Adrenal gland (tissue), 12 donors: ENCODE results near the gene P2RY8. TPM values are rescaled to one million over a fixed set of nuclear protein-coding genes. Genes with fewer than 3 reads are reported as not detected.
A peak's percentile ranks its signal among the peaks of the same experiment; 100 is the strongest.

ENCODE experiments used
- DNase-seq, 7 donors: peaks; one replicate each; pipeline ENCODE4 v3.0.0-alpha.2; 2019 to 2020
- H3K27ac ChIP-seq, 5 donors: fragments of 200-600 bp; sonication (generic) in 4 of 5; 1 replicate in 3 of 5; 2 replicates in 2 of 5; pipeline versions ENCODE4 v1.5.1 to v1.8.0; 2016 to 2020; ENCODE audit warnings: mild to moderate bottlenecking in 1 of 5
- H3K27me3 ChIP-seq: fragments of 200-600 bp; 2 replicates; pipeline ENCODE4 v1.8.0; 2021
- H3K36me3 ChIP-seq, 2 donors: fragments of 200-600 bp; replicated peaks in 1 of 2; 1 replicate in 1 of 2; 2 replicates in 1 of 2; pipeline versions ENCODE4 v1.5.1 to v1.8.0; 2018 to 2022
- H3K4me1 ChIP-seq, 2 donors: fragments of 200-600 bp; replicated peaks in 1 of 2; 1 replicate in 1 of 2; 2 replicates in 1 of 2; pipeline versions ENCODE4 v1.5.1 to v1.8.0; 2018 to 2021
- H3K4me3 ChIP-seq, 4 donors: fragments of 200-600 bp; sonication (generic) in 3 of 4; one replicate each; pipeline ENCODE4 v1.5.1; 2016 to 2018
- H3K9me3 ChIP-seq, 3 donors: fragments of 200-600 bp; sonication (generic) in 1 of 3; replicated peaks in 1 of 3; 1 replicate in 2 of 3; 2 replicates in 1 of 3; pipeline versions ENCODE4 v1.5.1 to v1.8.0; 2016 to 2021
- POLR2A ChIP-seq, 2 donors: fragments of 450-650 bp; IDR thresholded peaks; one replicate each; pipeline ENCODE4 v1.6.1; 2017; ENCODE audit warnings: antibody characterized with exemption in 2 of 2, mild to moderate bottlenecking in 2 of 2, moderate library complexity in 1 of 2
- WGBS, 4 donors: extraction: QIAGEN DNeasy Blood & Tissue Kit in 2 of 4; methylation state at CpG; one replicate each; pipeline versions ENCODE4 v1.1.5 to v1.1.7; 2013 to 2017; 5-methylcytosine and 5-hydroxymethylcytosine counted together
- intact Hi-C, 2 donors: fragments of 100-400 bp; cut with DNase I; formaldehyde crosslinking; loops; one replicate each; pipeline versions ENCODE4 v1.14.1 to v1.15.0; 2022 to 2023
- polyA plus RNA-seq, 3 donors: library from polyadenylated mRNA; stranded (reverse); fragments of 200-250 nt in 2 of 3; fragments of 350-450 nt in 1 of 3; fragmentation: Illumina TruSeq in 1 of 3; extraction: RNeasy Lipid Tissue Mini Kit (QIAGEN cat#74804) in 1 of 3; gene quantifications; one replicate each; pipeline ENCODE4 v1.2.3, GENCODE V29; 2013 to 2014
- total RNA-seq, 9 donors: library from RNA; depleted of rRNA in 4 of 9; stranded (reverse); fragments of >200 nt in 4 of 9; fragments of 120-200 nt in 1 of 9; fragmentation: NEBNext Ultra II Directional in 1 of 9; extraction: Animal tissue kit (Norgen Biotek cat#: 25700) in 1 of 9; gene quantifications; one replicate each; pipeline versions ENCODE4 v1.1.0 to v1.2.4, GENCODE V29; 2013 to 2023
- TF ChIP-seq, protein P1 (sequence below), 6 experiments: fragments of 450-650 bp in 4 of 6; fragments of 200-600 bp in 2 of 6; sonication (generic) in 1 of 6; IDR thresholded peaks; 1 replicate in 5 of 6; 2 replicates in 1 of 6; pipeline versions ENCODE4 v1.5.1 to v1.8.0; 2016 to 2021; ENCODE audit warnings: antibody characterized with exemption in 6 of 6, mild to moderate bottlenecking in 2 of 6, moderate library complexity in 1 of 6
- donor health status: healthy with polysubstance abuse.
- donor health status: Bipolar disorder and iron deficiency.
- donor health status: DM: yes; HTN: yes; CAD: no.
- donor health status: DM: no; HTN: no; CAD: no.
- donor health status: DM: no; HTN: no; CAD: no.
- donor health status: DM: yes; HTN: yes; CAD: no.

The P2RY8 gene
- total and polyA plus RNA-seq, 12 donors, result 1.9 to 13.4 (median 6.0) TPM

DNA sequence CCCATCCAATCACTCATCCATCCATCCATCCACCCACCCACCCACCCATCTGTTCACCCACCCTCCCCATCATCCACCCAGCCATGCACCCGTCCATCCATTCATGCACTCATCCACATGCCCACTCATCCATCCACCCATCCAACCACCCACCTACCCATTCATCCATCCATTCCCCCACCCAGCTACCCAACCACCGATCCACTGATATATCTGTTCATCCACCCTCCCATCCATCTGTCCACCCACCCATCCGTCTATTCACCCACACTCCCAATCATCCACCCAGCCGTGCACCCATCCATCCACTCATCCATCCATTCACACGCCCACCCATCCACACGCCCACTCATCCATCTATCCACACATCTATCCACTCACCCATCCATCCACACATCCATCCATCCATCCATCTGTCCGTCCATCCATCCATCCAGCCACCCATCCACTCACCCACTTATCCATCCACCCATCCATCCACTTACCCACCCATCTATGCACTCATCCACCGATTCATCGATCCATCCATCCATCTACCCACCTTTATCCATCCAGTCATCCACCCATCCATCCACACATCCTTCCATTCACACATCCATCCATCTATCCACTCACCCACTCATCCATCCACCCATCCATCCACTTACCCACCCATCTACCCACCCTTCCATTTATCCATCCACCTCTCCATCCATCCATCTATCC is 112.7 kb downstream of the P2RY8 start:
- Histone ChIP-seq H3K4me1 (no peaks in the 10 kb centered on the region), H3K9me3 (no peaks in the 10 kb centered on the region), H3K4me3 (no peak overlapping the region), H3K27ac (no peak overlapping the region), H3K36me3 (peaks cover 0 to 14% of the 10 kb centered on the region in 2 donors), H3K27me3 (no peaks in the 10 kb centered on the region)
- intact Hi-C loops, result no loop called here
- peak in 1 of 7 donors; percentile 1 for DNase-seq
- 73 to 89% (median 79%) methylated on average over 9 of the region's 9 CpGs for WGBS, 4 donors
- TF ChIP-seq, protein P1, sequence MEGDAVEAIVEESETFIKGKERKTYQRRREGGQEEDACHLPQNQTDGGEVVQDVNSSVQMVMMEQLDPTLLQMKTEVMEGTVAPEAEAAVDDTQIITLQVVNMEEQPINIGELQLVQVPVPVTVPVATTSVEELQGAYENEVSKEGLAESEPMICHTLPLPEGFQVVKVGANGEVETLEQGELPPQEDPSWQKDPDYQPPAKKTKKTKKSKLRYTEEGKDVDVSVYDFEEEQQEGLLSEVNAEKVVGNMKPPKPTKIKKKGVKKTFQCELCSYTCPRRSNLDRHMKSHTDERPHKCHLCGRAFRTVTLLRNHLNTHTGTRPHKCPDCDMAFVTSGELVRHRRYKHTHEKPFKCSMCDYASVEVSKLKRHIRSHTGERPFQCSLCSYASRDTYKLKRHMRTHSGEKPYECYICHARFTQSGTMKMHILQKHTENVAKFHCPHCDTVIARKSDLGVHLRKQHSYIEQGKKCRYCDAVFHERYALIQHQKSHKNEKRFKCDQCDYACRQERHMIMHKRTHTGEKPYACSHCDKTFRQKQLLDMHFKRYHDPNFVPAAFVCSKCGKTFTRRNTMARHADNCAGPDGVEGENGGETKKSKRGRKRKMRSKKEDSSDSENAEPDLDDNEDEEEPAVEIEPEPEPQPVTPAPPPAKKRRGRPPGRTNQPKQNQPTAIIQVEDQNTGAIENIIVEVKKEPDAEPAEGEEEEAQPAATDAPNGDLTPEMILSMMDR (IDR thresholded peaks at IDR 0.05), result no peak

DNA sequence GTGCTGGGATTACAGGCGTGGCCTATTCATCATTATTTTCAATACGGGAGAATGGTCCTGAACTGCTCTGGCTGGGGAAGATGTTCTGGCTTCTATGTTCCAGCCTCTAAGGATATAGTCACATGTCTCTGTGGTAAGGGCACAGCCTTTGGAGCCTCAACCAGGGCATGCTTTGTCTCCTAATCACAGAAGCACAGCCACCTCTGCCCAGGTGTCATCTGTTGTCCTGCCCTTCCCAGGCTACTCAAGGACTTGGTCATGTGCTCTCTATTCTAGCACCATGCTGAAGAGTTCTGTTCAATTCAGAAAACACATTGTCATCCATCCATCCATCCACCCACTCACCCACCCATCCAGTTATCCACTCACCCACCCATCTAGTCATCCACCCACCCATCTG is 113.8 kb downstream of the P2RY8 start:
- no peaks in the 10 kb centered on the region for H3K27me3 ChIP-seq
- 50 to 86% (median 63%) methylated on average over 2 of the region's 2 CpGs for WGBS, 4 donors
- H3K27ac ChIP-seq, result no peak overlapping the region
- peaks cover 0 to 18% of the 10 kb centered on the region in 2 donors for H3K36me3 ChIP-seq
- H3K4me3 ChIP-seq, result no peak overlapping the region
- H3K4me1 ChIP-seq, result no peaks in the 10 kb centered on the region
- no peak for DNase-seq
- no peaks in the 10 kb centered on the region for H3K9me3 ChIP-seq
- intact Hi-C loops, result no loop called here
- no peak for TF ChIP-seq POLR2A (IDR thresholded peaks at IDR 0.05)
- TF ChIP-seq, protein P1 (IDR thresholded peaks at IDR 0.05), result no peak

DNA sequence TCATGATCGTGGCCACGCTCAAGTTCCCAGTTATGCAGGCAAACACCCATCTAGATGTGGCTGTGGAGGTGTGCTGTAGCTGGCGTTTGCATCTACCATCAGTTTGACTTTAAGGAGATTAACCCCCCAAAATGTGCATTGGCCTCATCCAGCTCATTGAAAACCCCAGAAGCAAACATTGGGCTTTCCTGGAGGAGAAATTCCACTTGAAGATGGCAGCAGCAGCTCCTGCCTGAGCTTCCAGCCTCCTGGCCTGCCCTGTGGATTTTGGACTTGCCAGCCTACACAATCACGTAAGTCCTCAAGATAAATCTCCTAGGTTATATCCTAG is 114.9 kb downstream of the P2RY8 start:
- peaks cover 0 to 14% of the 10 kb centered on the region in 2 donors for H3K36me3 ChIP-seq
- intact Hi-C loops, result no loop called here
- DNase-seq, result no peak
- no peaks in the 10 kb centered on the region for H3K9me3 ChIP-seq
- no peaks in the 10 kb centered on the region for H3K27me3 ChIP-seq
- WGBS, 4 donors, result 95 to 100% (median 99%) methylated on average over 2 to 4 of the region's 4 CpGs
- no peaks in the 10 kb centered on the region for H3K4me1 ChIP-seq
- H3K4me3 ChIP-seq, result no peak overlapping the region
- no peak overlapping the region for H3K27ac ChIP-seq
- TF ChIP-seq POLR2A (IDR thresholded peaks at IDR 0.05), result no peak
- TF ChIP-seq, protein P1 (IDR thresholded peaks at IDR 0.05), result no peak

DNA sequence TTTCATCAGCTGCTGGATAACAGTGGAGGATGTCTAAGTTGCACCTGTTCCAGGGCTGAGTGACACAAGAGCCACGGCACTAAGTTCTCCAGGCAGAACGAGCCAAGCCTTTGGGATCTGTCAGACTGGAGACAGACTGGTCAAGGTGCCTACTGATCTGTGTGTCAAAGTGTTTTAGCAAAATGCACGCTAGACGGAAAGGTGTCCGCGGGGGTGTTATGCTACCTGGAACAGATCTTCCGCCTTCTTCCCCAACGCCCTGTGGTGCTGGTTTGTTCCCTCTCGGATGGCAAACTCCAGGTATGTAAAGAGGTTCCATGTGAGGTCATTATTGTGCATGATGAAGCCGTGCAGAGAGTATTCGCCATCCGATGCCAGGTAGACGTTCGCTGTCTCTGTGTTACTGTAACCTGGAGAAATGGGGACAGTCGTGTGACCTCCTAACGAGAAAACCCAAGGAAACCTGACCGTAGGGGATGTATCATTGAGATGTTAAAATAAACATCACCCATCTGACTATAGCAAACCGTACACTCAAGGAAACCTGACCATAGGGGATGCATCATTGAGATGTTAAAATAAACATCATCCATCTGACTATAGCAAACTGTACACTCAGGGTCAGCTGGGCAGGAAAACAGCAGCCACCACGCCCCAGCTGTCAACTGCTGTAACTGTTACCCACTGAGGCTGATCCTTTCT is 115.4 kb downstream of the P2RY8 start:
- H3K4me3 ChIP-seq, result no peak overlapping the region
- peaks cover 0 to 14% of the 10 kb centered on the region in 2 donors for H3K36me3 ChIP-seq
- no peaks in the 10 kb centered on the region for H3K9me3 ChIP-seq
- WGBS, 4 donors, result 97 to 98% (median 97%) methylated on average over 18 to 19 of the region's 19 CpGs
- peak in 1 of 7 donors; percentile 7 for DNase-seq
- no peaks in the 10 kb centered on the region for H3K4me1 ChIP-seq
- no peak for TF ChIP-seq POLR2A (IDR thresholded peaks at IDR 0.05)
- TF ChIP-seq, protein P1 (IDR thresholded peaks at IDR 0.05), result no peak
- no peaks in the 10 kb centered on the region for H3K27me3 ChIP-seq
- no peak overlapping the region for H3K27ac ChIP-seq
- intact Hi-C loops, result no loop called here
